IMR-90 (cell line): ENCODE results near the gene TMEM131L.

Source experiments
- CTCF ChIP-seq: conservative IDR thresholded peaks from 2 replicates; pipeline ENCODE4 v1.5.1; 2012; ENCODE audit warnings: mild to moderate bottlenecking, low read depth, low read length, improper control_type of control experiment
- MAFK ChIP-seq: IDR thresholded peaks from 2 replicates; pipeline ENCODE4 v1.6.1; 2012; ENCODE audit warnings: low read depth, low read length, improper control_type of control experiment
- POLR2A ChIP-seq: IDR thresholded peaks from 2 replicates; pipeline ENCODE4 v1.6.1; 2012; ENCODE audit warnings: mild to moderate bottlenecking, low read depth, low read length
- RAD21 ChIP-seq: IDR thresholded peaks from 2 replicates; pipeline ENCODE4 v1.6.1; 2012; ENCODE audit warnings: low read length, improper control_type of control experiment

GRCh38 chr4:153519687-153520086 is 53.5 kb downstream of the TMEM131L start:
- no peak for TF ChIP-seq POLR2A
- no peak for TF ChIP-seq MAFK
- TF ChIP-seq CTCF: no peak
- TF ChIP-seq RAD21: no peak
